Gastroesophageal sphincter (tissue), 4 donors: ENCODE results near the gene DSG2. TPM values are rescaled to one million over a fixed set of nuclear protein-coding genes. Genes with fewer than 3 reads are reported as not detected.

ENCODE experiments used
- ATAC-seq: fragments of 150-250 bp; one replicate; pipeline ENCODE4 v1.9.1; 2016; ENCODE audit warnings: mild to moderate bottlenecking, moderate library complexity
- H3K27ac ChIP-seq, 4 donors: fragments of 200-600 bp; sonication (generic) in 3 of 4; 1 replicate in 3 of 4; 2 replicates in 1 of 4; pipeline ENCODE4 v1.5.1; 2016 to 2019
- H3K27me3 ChIP-seq: fragments of 200-600 bp; sonication (generic); one replicate; pipeline ENCODE4 v1.5.1; 2019
- H3K36me3 ChIP-seq, 2 donors: fragments of 200-600 bp; sonication (generic); one replicate each; pipeline ENCODE4 v1.5.1; 2019; ENCODE audit warnings: control low read depth in 1 of 2
- H3K4me1 ChIP-seq, 3 donors: fragments of 200-600 bp; sonication (generic); 1 replicate in 2 of 3; 2 replicates in 1 of 3; pipeline ENCODE4 v1.5.1; 2016 to 2019; ENCODE audit warnings: control low read depth in 2 of 3
- H3K4me3 ChIP-seq, 2 donors: fragments of 200-600 bp; sonication (generic); one replicate each; pipeline ENCODE4 v1.5.1; 2019; ENCODE audit warnings: mild to moderate bottlenecking in 1 of 2, moderate library complexity in 1 of 2
- H3K9me3 ChIP-seq, 3 donors: fragments of 200-600 bp; sonication (generic); one replicate each; pipeline ENCODE4 v1.5.1; 2017 to 2019; ENCODE audit warnings: control low read depth in 2 of 3
- EP300 ChIP-seq: sonication (generic); formaldehyde crosslinking; IDR thresholded peaks from one replicate; pipeline ENCODE4 v1.6.1; 2017; ENCODE audit warnings: antibody characterized with exemption, mild to moderate bottlenecking
- POLR2A ChIP-seq, 2 donors: fragments of 450-650 bp; IDR thresholded peaks; one replicate each; pipeline ENCODE4 v1.6.1; 2017; ENCODE audit warnings: antibody characterized with exemption in 2 of 2, mild to moderate bottlenecking in 2 of 2, moderate library complexity in 1 of 2
- POLR2AphosphoS5 ChIP-seq: sonication (generic); formaldehyde crosslinking; IDR thresholded peaks from one replicate; pipeline ENCODE4 v1.6.1; 2017; ENCODE audit warnings: antibody characterized with exemption
- WGBS, 2 donors: methylation state at CpG; one replicate each; pipeline ENCODE4 v1.1.5; 2018; ENCODE audit warnings: low coverage in 1 of 2; 5-methylcytosine and 5-hydroxymethylcytosine counted together
- total RNA-seq, 4 donors: library from RNA; depleted of rRNA; stranded (reverse); fragments of >200 nt; gene quantifications; one replicate each; pipeline ENCODE4 v1.1.0, GENCODE V29; 2016
- TF ChIP-seq, protein P1 (sequence below), 4 experiments: fragments of 200-600 bp in 2 of 4; fragments of 450-650 bp in 2 of 4; sonication (generic) in 1 of 4; IDR thresholded peaks; one replicate each; pipeline ENCODE4 v1.5.1; 2017 to 2019; ENCODE audit warnings: antibody characterized with exemption in 4 of 4, mild to moderate bottlenecking in 2 of 4, moderate library complexity in 2 of 4

The DSG2 gene
- total RNA-seq, 4 donors from 2014 or later = 1.4 to 11.4 (median 2.8) TPM

DNA sequence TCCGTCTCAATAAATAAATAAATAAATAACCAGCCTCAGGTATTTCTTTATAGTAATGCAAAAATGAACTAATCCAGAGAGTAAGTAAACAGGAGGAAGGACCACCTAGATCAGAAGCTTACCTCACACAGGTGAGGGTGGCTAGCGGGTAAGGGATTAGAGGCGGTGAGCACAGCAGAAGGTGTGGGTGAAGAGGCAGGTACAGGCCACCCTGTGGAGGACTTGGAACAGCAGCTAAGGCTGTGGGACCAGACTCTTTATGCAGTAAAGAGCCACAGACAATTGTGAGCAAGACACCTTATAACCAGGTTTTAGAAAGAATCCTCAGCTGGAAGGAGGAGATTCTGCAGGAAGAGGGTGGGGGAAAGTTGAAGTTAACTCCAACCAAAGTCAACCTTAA is 59.5 kb downstream of the DSG2 start:
- 80 to 100% methylated on average over 2 to 3 of the region's 3 CpGs for whole genome bisulfite sequencing, 2 donors
- no peak for ATAC-seq

DNA sequence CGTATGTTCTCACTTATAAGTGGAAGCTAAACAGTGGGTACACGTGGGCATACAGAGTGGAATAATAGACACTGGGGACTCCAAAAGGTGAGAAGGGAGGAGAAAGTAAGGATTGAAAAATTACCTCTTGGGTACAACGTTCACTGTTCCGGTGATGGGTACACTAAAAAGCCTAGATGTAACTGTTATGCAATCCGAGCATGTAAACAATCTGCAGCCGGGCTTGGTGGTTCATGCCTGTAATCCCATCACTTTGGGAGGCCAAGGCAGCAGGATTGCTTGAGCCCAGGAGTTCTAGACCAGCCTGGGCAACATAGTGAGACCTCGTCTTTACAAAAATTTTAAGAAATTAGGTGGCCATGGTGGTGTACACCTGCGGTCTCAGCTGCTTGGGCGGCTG is 60.6 kb downstream of the DSG2 start:
- Histone ChIP-seq H3K4me1 (no peaks in the 10 kb centered on the region), H3K27me3 (no peaks in the 10 kb centered on the region), H3K9me3 (no peaks in the 10 kb centered on the region), H3K27ac (no peak overlapping the region), H3K36me3 (no peaks in the 10 kb centered on the region), H3K4me3 (no peak overlapping the region)
- no peak for ATAC-seq
- WGBS, 2 donors = 73 to 82% methylated on average over 8 to 9 of the region's 9 CpGs
- TF ChIP-seq, protein P1, sequence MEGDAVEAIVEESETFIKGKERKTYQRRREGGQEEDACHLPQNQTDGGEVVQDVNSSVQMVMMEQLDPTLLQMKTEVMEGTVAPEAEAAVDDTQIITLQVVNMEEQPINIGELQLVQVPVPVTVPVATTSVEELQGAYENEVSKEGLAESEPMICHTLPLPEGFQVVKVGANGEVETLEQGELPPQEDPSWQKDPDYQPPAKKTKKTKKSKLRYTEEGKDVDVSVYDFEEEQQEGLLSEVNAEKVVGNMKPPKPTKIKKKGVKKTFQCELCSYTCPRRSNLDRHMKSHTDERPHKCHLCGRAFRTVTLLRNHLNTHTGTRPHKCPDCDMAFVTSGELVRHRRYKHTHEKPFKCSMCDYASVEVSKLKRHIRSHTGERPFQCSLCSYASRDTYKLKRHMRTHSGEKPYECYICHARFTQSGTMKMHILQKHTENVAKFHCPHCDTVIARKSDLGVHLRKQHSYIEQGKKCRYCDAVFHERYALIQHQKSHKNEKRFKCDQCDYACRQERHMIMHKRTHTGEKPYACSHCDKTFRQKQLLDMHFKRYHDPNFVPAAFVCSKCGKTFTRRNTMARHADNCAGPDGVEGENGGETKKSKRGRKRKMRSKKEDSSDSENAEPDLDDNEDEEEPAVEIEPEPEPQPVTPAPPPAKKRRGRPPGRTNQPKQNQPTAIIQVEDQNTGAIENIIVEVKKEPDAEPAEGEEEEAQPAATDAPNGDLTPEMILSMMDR (IDR thresholded peaks at IDR 0.05) = no peak
- no peak for TF ChIP-seq POLR2A (IDR thresholded peaks at IDR 0.05)
- TF ChIP-seq POLR2AphosphoS5 = no peak
- no peak for TF ChIP-seq EP300

More for the DNA sequence above, 59.5 kb downstream of the DSG2 start:
- no peaks in the 10 kb centered on the region for H3K4me1 ChIP-seq
- no peak overlapping the region for H3K27ac ChIP-seq
- H3K36me3 ChIP-seq = no peaks in the 10 kb centered on the region
- H3K4me3 ChIP-seq = no peak overlapping the region
- no peaks in the 10 kb centered on the region for H3K27me3 ChIP-seq
- TF ChIP-seq POLR2AphosphoS5 = no peak
- no peak for TF ChIP-seq EP300
- TF ChIP-seq POLR2A (IDR thresholded peaks at IDR 0.05) = no peak
- TF ChIP-seq, protein P1 (IDR thresholded peaks at IDR 0.05) = no peak
- no peaks in the 10 kb centered on the region for H3K9me3 ChIP-seq

DNA sequence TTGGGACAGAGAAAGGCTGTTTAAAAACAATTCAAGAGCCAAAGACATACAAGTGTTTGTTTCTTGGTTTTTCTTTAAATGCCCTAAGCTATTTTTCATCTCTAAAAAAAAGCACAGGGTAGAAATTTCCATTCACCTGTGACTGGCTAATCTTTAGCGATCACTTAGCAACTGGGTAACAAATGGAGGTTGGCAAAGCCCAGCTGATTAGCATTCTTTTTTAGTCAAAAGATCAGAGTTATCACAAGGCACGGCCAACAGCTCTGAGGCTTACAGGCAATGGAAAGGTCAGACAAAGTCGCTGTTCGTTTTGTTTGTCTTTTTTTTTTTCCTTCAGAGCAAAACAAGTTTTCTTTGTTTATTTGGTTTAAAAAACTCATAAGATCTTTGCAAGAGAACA is 64.7 kb downstream of the DSG2 start:
- Histone ChIP-seq H3K27me3 (no peaks in the 10 kb centered on the region), H3K27ac (no peak overlapping the region), H3K4me3 (no peak overlapping the region), H3K4me1 (no peaks in the 10 kb centered on the region), H3K36me3 (no peaks in the 10 kb centered on the region), H3K9me3 (no peaks in the 10 kb centered on the region)
- ATAC-seq = no peak
- whole genome bisulfite sequencing, 2 donors = 37 to 58% methylated on average over 2 to 4 of the region's 4 CpGs
- TF ChIP-seq EP300 (no peak), POLR2A (IDR thresholded peaks at IDR 0.05) (no peak), POLR2AphosphoS5 (no peak)
- TF ChIP-seq, protein P1 (IDR thresholded peaks at IDR 0.05) = no peak

DNA sequence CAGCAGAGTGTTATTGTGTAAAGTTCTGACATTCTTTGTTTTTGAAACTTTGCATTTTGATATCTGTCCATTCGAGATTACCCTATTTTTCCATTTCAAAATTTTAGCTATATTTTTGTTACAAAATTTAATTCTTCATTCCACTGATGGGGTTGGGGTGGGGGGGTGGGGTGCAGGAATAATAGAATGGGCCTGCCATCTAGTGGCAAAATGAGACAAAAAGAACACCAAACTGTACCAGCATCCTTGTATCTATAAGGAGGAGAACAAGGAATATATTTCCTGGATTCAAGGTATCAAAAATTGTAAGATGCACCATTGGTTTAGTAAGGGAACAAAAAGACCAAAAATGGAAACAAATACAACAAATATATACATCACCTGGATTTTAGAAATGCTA is 65.8 kb downstream of the DSG2 start:
- H3K27me3 ChIP-seq = no peaks in the 10 kb centered on the region
- TF ChIP-seq POLR2AphosphoS5 (no peak), EP300 (no peak)
- TF ChIP-seq, protein P1 (IDR thresholded peaks at IDR 0.05) = peak in 1 of 4 experiments; percentile 11
- no peaks in the 10 kb centered on the region for H3K9me3 ChIP-seq
- no peak for ATAC-seq
- no peak overlapping the region for H3K27ac ChIP-seq
- WGBS, 2 donors = 22 to 42% methylated on average over 1 of the region's 1 CpG
- H3K4me3 ChIP-seq = no peak overlapping the region
- H3K4me1 ChIP-seq = no peaks in the 10 kb centered on the region
- no peaks in the 10 kb centered on the region for H3K36me3 ChIP-seq

DNA sequence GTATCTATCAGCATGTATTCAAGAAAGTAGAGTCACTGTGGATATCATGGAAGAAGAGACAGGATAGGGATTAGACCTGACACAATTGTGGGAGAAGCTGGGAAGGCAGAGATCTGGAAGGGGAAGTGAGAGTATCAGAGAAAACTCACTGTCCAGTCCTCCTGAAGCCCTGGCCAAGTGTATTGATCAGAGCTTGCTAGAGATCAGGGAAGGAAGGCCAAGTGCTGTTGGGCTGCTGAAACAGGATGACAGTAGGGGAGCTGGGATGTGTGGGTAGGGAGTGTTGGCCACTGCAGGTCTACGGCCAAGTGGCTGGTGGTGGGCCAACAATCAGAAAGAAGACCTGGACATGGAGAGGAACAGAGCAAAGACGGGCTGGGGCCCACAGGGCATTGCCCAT is 67.4 kb downstream of the DSG2 start:
- H3K4me3 ChIP-seq = no peak overlapping the region
- no peaks in the 10 kb centered on the region for H3K27me3 ChIP-seq
- no peaks in the 10 kb centered on the region for H3K36me3 ChIP-seq
- WGBS, 2 donors = 100% methylated on average over 2 of the region's 2 CpGs; no CpG with 5 or more reads in 1 of the 2 donors
- no peaks in the 10 kb centered on the region for H3K4me1 ChIP-seq
- no peaks in the 10 kb centered on the region for H3K9me3 ChIP-seq
- TF ChIP-seq POLR2A (IDR thresholded peaks at IDR 0.05) (no peak), POLR2AphosphoS5 (no peak), EP300 (no peak)
- TF ChIP-seq, protein P1 (IDR thresholded peaks at IDR 0.05) = no peak
- ATAC-seq = no peak
- no peak overlapping the region for H3K27ac ChIP-seq
